22Rv1 (cell line): ENCODE measurements around the gene CD200R1.

Source experiments
- CTCF ChIP-seq: fragments of 450-650 bp; IDR thresholded peaks from 2 replicates; pipeline ENCODE4 v1.5.1; 2017; ENCODE audit warnings: mild to moderate bottlenecking
- ZFX ChIP-seq: fragments of 450-650 bp; IDR thresholded peaks from 2 replicates; pipeline ENCODE4 v1.6.1; 2017; ENCODE audit warnings: antibody characterized with exemption, borderline replicate concordance

DNA sequence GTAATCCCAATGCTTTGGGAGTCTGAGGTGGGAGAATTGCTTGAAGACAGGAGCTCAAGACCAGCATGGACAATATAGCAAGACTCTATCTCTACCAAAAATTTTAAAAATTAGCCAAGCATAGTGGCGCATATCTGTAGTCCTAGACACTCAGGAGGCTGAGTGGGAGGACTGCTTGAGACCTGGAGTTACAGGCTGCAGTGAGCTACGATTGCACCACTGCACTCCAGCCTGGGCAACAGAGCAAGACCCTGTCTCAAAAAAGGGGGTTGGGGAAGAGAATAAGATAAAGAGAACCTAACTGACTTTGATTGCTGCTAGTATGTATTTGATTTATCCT lies 755 bp downstream of the CD200R1 start:
- TF ChIP-seq CTCF: no peak
- no peak for TF ChIP-seq ZFX
